GM23338 (cell line): ENCODE data around the gene PPIP5K1.

Experiments used
- TF ChIP-seq, protein P1 (sequence below), 2 experiments: fragments of 200-600 bp in 1 of 2; sonication (generic) in 1 of 2; conservative IDR thresholded peaks; 2 replicates each; pipeline versions ENCODE4 v1.5.1 to v1.6.1; 2016 to 2017; ENCODE audit warnings: antibody characterized with exemption in 2 of 2, low read depth in 2 of 2, mild to moderate bottlenecking in 2 of 2, moderate library complexity in 1 of 2
- TF ChIP-seq, protein P2 (sequence below): IDR thresholded peaks from one replicate; pipeline ENCODE4 v1.6.1; 2018; ENCODE audit warnings: antibody characterized with exemption; ENCODE audit not compliant: unreplicated experiment

DNA sequence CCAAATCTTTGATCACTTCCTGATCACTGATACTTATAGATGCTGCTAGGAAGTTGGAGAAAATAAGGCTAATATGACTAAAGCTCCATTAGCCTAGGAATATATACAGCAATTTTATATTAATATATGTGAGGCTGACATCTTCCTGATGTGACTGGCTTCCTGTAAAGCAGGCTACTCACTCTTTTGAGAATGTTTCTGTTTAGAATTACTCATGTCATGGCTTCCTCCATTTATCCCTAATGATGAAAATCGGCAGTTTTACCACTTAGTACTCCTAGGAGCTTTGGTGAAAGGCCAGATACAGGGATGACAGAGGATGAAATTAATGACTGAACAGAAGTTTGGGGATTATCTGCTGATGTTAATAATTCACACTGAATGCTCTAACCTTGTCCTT is 76.5 kb downstream of the PPIP5K1 start:
- TF ChIP-seq, protein P1, sequence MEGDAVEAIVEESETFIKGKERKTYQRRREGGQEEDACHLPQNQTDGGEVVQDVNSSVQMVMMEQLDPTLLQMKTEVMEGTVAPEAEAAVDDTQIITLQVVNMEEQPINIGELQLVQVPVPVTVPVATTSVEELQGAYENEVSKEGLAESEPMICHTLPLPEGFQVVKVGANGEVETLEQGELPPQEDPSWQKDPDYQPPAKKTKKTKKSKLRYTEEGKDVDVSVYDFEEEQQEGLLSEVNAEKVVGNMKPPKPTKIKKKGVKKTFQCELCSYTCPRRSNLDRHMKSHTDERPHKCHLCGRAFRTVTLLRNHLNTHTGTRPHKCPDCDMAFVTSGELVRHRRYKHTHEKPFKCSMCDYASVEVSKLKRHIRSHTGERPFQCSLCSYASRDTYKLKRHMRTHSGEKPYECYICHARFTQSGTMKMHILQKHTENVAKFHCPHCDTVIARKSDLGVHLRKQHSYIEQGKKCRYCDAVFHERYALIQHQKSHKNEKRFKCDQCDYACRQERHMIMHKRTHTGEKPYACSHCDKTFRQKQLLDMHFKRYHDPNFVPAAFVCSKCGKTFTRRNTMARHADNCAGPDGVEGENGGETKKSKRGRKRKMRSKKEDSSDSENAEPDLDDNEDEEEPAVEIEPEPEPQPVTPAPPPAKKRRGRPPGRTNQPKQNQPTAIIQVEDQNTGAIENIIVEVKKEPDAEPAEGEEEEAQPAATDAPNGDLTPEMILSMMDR (conservative IDR thresholded peaks at IDR 0.05; ENCODE audit: low read depth in 2 of 2) = no peak
- TF ChIP-seq, protein P2, sequence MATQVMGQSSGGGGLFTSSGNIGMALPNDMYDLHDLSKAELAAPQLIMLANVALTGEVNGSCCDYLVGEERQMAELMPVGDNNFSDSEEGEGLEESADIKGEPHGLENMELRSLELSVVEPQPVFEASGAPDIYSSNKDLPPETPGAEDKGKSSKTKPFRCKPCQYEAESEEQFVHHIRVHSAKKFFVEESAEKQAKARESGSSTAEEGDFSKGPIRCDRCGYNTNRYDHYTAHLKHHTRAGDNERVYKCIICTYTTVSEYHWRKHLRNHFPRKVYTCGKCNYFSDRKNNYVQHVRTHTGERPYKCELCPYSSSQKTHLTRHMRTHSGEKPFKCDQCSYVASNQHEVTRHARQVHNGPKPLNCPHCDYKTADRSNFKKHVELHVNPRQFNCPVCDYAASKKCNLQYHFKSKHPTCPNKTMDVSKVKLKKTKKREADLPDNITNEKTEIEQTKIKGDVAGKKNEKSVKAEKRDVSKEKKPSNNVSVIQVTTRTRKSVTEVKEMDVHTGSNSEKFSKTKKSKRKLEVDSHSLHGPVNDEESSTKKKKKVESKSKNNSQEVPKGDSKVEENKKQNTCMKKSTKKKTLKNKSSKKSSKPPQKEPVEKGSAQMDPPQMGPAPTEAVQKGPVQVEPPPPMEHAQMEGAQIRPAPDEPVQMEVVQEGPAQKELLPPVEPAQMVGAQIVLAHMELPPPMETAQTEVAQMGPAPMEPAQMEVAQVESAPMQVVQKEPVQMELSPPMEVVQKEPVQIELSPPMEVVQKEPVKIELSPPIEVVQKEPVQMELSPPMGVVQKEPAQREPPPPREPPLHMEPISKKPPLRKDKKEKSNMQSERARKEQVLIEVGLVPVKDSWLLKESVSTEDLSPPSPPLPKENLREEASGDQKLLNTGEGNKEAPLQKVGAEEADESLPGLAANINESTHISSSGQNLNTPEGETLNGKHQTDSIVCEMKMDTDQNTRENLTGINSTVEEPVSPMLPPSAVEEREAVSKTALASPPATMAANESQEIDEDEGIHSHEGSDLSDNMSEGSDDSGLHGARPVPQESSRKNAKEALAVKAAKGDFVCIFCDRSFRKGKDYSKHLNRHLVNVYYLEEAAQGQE = no peak
